IMR-90 (cell line): ENCODE measurements around the gene R3HDM4. TPM values are rescaled to one million over a fixed set of nuclear protein-coding genes. Genes with fewer than 3 reads are reported as not detected.

Experiments used
- USF2 ChIP-seq: fragments of 150-350 bp; IDR thresholded peaks from 2 replicates; pipeline ENCODE4 v1.6.1; 2017; ENCODE audit warnings: mild to moderate bottlenecking, antibody characterized with exemption, low read length, low read depth
- polyA plus RNA-seq, 3 experiments: library from polyadenylated mRNA; depleted of rRNA; stranded (reverse); fragments of >200 nt; gene quantifications; 2 replicates each; pipeline ENCODE4 v1.2.3, GENCODE V29; 2012; ENCODE audit warnings: low replicate concordance in 1 of 3
- total RNA-seq: library from RNA; depleted of rRNA; stranded (reverse); fragments of >200 nt; gene quantifications from 2 replicates; pipeline ENCODE4 v1.2.3, GENCODE V29; 2012

Gene R3HDM4
- total and polyA plus RNA-seq, 2 of the 4 experiments (the other 2 are of a cell fraction), result 9.0 to 51.5 TPM

- no peak for TF ChIP-seq USF2
Observed at GRCh38 chr19:932648-933552, 19.9 kb upstream of the R3HDM4 start (continued).
